HEK293 (cell line): ENCODE measurements around the gene SYPL2.

Experiments
- CTCF ChIA-PET: fragments of 350-600 bp; formaldehyde crosslinking; extraction: SDS; loops from one replicate; lab custom pipeline; 2021; ENCODE audit warnings: antibody characterized with exemption; lab: Yijun Ruan, JAX
- POLR2A ChIA-PET: fragments of 300-600 bp; formaldehyde crosslinking; extraction: SDS; loops from one replicate; lab custom pipeline; 2020; ENCODE audit warnings: antibody characterized with exemption, inconsistent platforms; lab: Yijun Ruan, JAX
- H3K27ac ChIP-seq: fragments of 200-500 bp; sonication (Bioruptor generic); 2 replicates; pipeline ENCODE4 v1.5.1; 2014; ENCODE audit warnings: low read depth, low read length, control low read depth, inconsistent platforms; ENCODE audit errors: extremely low read depth
- H3K36me3 ChIP-seq, 2 experiments: fragments of 200-500 bp in 1 of 2; sonication (Bioruptor generic) in 1 of 2; 1 replicate in 1 of 2; 2 replicates in 1 of 2; pipeline ENCODE4 v1.5.1; 2014 to 2017; ENCODE audit warnings: inconsistent platforms in 2 of 2, low read length in 2 of 2; ENCODE audit not compliant: control insufficient read depth in 2 of 2, insufficient read depth in 1 of 2
- H3K4me1 ChIP-seq: fragments of 200-500 bp; sonication (Bioruptor generic); 2 replicates; pipeline ENCODE4 v1.5.1; 2014; ENCODE audit warnings: mild to moderate bottlenecking, low read length, inconsistent platforms; ENCODE audit not compliant: control insufficient read depth, insufficient read depth
- H3K4me3 ChIP-seq: 2 replicates; pipeline ENCODE4 v1.5.1; 2011; ENCODE audit warnings: low read depth, mild to moderate bottlenecking, control low read depth, low read length, moderate library complexity
- H3K9me3 ChIP-seq: fragments of 200-500 bp; sonication (Bioruptor generic); 2 replicates; pipeline ENCODE4 v1.5.1; 2014; ENCODE audit warnings: low read depth, low read length, inconsistent platforms; ENCODE audit not compliant: control insufficient read depth, insufficient read depth
- CTCF ChIP-seq: fragments of 450-650 bp; formaldehyde crosslinking; IDR thresholded peaks from 2 replicates; pipeline ENCODE4 v1.5.1; 2016; ENCODE audit warnings: missing biosample characterization, missing genetic modification characterization
- EGR2 ChIP-seq: fragments of 450-650 bp; formaldehyde crosslinking; IDR thresholded peaks from 2 replicates; pipeline ENCODE4 v1.5.1; 2016; ENCODE audit warnings: low read depth, missing biosample characterization, missing genetic modification characterization
- FEZF1 ChIP-seq: fragments of 450-650 bp; formaldehyde crosslinking; IDR thresholded peaks from 2 replicates; pipeline ENCODE4 v1.5.1; 2016; ENCODE audit warnings: missing biosample characterization, missing genetic modification characterization
- KLF8 ChIP-seq: fragments of 450-650 bp; formaldehyde crosslinking; IDR thresholded peaks from 2 replicates; pipeline ENCODE4 v1.5.1; 2016; ENCODE audit warnings: missing biosample characterization, missing genetic modification characterization
- RBAK ChIP-seq: fragments of 450-650 bp; formaldehyde crosslinking; IDR thresholded peaks from 2 replicates; pipeline ENCODE4 v1.5.1; 2016; ENCODE audit warnings: missing biosample characterization, missing genetic modification characterization
- REPIN1 ChIP-seq: fragments of 450-650 bp; formaldehyde crosslinking; IDR thresholded peaks from 2 replicates; pipeline ENCODE4 v1.5.1; 2017; ENCODE audit warnings: missing biosample characterization, missing genetic modification characterization, low read depth
- ZEB2 ChIP-seq: fragments of 450-650 bp; formaldehyde crosslinking; IDR thresholded peaks from 2 replicates; pipeline ENCODE4 v1.5.1; 2016; ENCODE audit warnings: missing biosample characterization, missing genetic modification characterization
- ZFP37 ChIP-seq: fragments of 450-650 bp; formaldehyde crosslinking; IDR thresholded peaks from 2 replicates; pipeline ENCODE4 v1.5.1; 2016; ENCODE audit warnings: missing biosample characterization, missing genetic modification characterization
- ZFP41 ChIP-seq: fragments of 450-650 bp; formaldehyde crosslinking; IDR thresholded peaks from 2 replicates; pipeline ENCODE4 v1.5.1; 2016; ENCODE audit warnings: missing biosample characterization, missing genetic modification characterization, borderline replicate concordance
- ZNF10 ChIP-seq: fragments of 450-650 bp; formaldehyde crosslinking; IDR thresholded peaks from 2 replicates; pipeline ENCODE4 v1.5.1; 2017; ENCODE audit warnings: missing biosample characterization, missing genetic modification characterization
- ZNF133 ChIP-seq: fragments of 450-650 bp; formaldehyde crosslinking; IDR thresholded peaks from 2 replicates; pipeline ENCODE4 v1.5.1; 2016; ENCODE audit warnings: missing biosample characterization, missing genetic modification characterization
- ZNF155 ChIP-seq: fragments of 450-650 bp; formaldehyde crosslinking; IDR thresholded peaks from 2 replicates; pipeline ENCODE4 v1.5.1; 2016; ENCODE audit warnings: missing biosample characterization, missing genetic modification characterization
- ZNF174 ChIP-seq: fragments of 450-650 bp; formaldehyde crosslinking; IDR thresholded peaks from 2 replicates; pipeline ENCODE4 v1.5.0; 2017; ENCODE audit warnings: missing biosample characterization, mild to moderate bottlenecking, missing genetic modification characterization
- ZNF221 ChIP-seq: fragments of 450-650 bp; formaldehyde crosslinking; IDR thresholded peaks from 2 replicates; pipeline ENCODE4 v1.5.1; 2017; ENCODE audit warnings: missing biosample characterization, missing genetic modification characterization, borderline replicate concordance
- ZNF26 ChIP-seq: fragments of 450-650 bp; formaldehyde crosslinking; IDR thresholded peaks from 2 replicates; pipeline ENCODE4 v1.5.1; 2016; ENCODE audit warnings: missing biosample characterization, missing genetic modification characterization
- ZNF280D ChIP-seq: fragments of 450-650 bp; formaldehyde crosslinking; IDR thresholded peaks from 2 replicates; pipeline ENCODE4 v1.5.1; 2016; ENCODE audit warnings: missing biosample characterization, missing genetic modification characterization
- ZNF335 ChIP-seq: fragments of 450-650 bp; formaldehyde crosslinking; conservative IDR thresholded peaks from 2 replicates; pipeline ENCODE4 v1.5.1; 2016; ENCODE audit warnings: missing biosample characterization, missing genetic modification characterization
- ZNF341 ChIP-seq: fragments of 450-650 bp; formaldehyde crosslinking; IDR thresholded peaks from 2 replicates; pipeline ENCODE4; 2016; ENCODE audit warnings: low read depth, missing biosample characterization, missing genetic modification characterization
- ZNF449 ChIP-seq: fragments of 450-650 bp; formaldehyde crosslinking; IDR thresholded peaks from 2 replicates; pipeline ENCODE4 v1.5.1; 2017; ENCODE audit warnings: missing biosample characterization, mild to moderate bottlenecking, missing genetic modification characterization, moderate library complexity
- ZNF558 ChIP-seq: fragments of 450-650 bp; formaldehyde crosslinking; IDR thresholded peaks from 2 replicates; pipeline ENCODE4 v1.5.1; 2016; ENCODE audit warnings: missing biosample characterization, missing genetic modification characterization
- ZNF585B ChIP-seq: fragments of 450-650 bp; formaldehyde crosslinking; IDR thresholded peaks from 2 replicates; pipeline ENCODE4 v1.5.1; 2016; ENCODE audit warnings: missing biosample characterization, missing genetic modification characterization
- ZSCAN16 ChIP-seq: fragments of 450-650 bp; formaldehyde crosslinking; IDR thresholded peaks from 2 replicates; pipeline ENCODE4 v1.5.1; 2016; ENCODE audit warnings: missing biosample characterization, missing genetic modification characterization
- ZSCAN4 ChIP-seq: fragments of 450-650 bp; formaldehyde crosslinking; IDR thresholded peaks from 2 replicates; pipeline ENCODE4 v1.5.1; 2017; ENCODE audit warnings: missing biosample characterization, missing genetic modification characterization

The SYPL2 gene

GRCh38 chr1:109499661-109500536 is 33.6 kb downstream of the SYPL2 start:
- H3K4me1 ChIP-seq: no peaks in the 10 kb centered on the region
- H3K36me3 ChIP-seq: peaks cover 0 to 51% of the 10 kb centered on the region in 2 experiments; a peak in 1 of 3 replicates
- ChIA-PET CTCF (interaction anchor here (0.6 to 36.3 kb wide), 11 partner anchors 11 to 340 kb away, joined by 3 to 1152 read pairs (median 4); partner anchors contain the start of genes AMIGO1 and GPR61), POLR2A (interaction anchor here (1.0 to 1.5 kb wide), 2 partner anchors 32 to 400 kb away, joined by 3 read pairs; no protein-coding TSS in a partner anchor)
- H3K9me3 ChIP-seq: no peaks in the 10 kb centered on the region
- H3K27ac ChIP-seq: no peak overlapping the region
- TF ChIP-seq CTCF (tag by site-specific recombination) (peak; percentile 63), ZFP37 (tag by site-specific recombination) (no peak), REPIN1 (no peak), ZNF341 (tag by site-specific recombination) (peak; percentile 65), ZNF174 (tag by site-specific recombination) (no peak), ZNF280D (tag by site-specific recombination) (no peak), FEZF1 (tag by site-specific recombination) (no peak), ZFP41 (tag by site-specific recombination) (no peak), RBAK (no peak)
- H3K4me3 ChIP-seq: no peak overlapping the region

GRCh38 chr1:109500941-109501381 is 34.6 kb downstream of the SYPL2 start:
- CTCF ChIA-PET: interaction anchor here (0.6 to 36.3 kb wide), 6 partner anchors 10 to 341 kb away, joined by 3 to 1152 read pairs (median 38); partner anchors contain the start of genes AMIGO1 and GPR61
- Histone ChIP-seq H3K36me3 (peaks cover 0 to 45% of the 10 kb centered on the region in 2 experiments; a peak in 1 of 3 replicates), H3K4me1 (no peaks in the 10 kb centered on the region), H3K27ac (no peak overlapping the region), H3K9me3 (no peaks in the 10 kb centered on the region), H3K4me3 (no peak overlapping the region)
- POLR2A ChIA-PET: no interaction called here
- no peak for TF ChIP-seq ZNF133
- no peak for TF ChIP-seq ZNF26 (tag by site-specific recombination)
- TF ChIP-seq ZNF335: no peak
- no peak for TF ChIP-seq KLF8 (tag by site-specific recombination)
- peak; percentile 72 for TF ChIP-seq ZSCAN4 (tag by site-specific recombination)
- no peak for TF ChIP-seq ZNF558
- TF ChIP-seq ZNF174 (tag by site-specific recombination): no peak
- no peak for TF ChIP-seq ZNF155
- TF ChIP-seq ZNF449 (tag by site-specific recombination): no peak
- no peak for TF ChIP-seq ZEB2 (tag by site-specific recombination)
- no peak for TF ChIP-seq ZNF221 (tag by site-specific recombination)
- no peak for TF ChIP-seq EGR2 (tag by site-specific recombination)
- TF ChIP-seq ZSCAN16 (tag by site-specific recombination): 0 out of 2 replicates have a peak, but pooled peaks have one; percentile 44
- TF ChIP-seq ZNF585B: no peak
- TF ChIP-seq ZNF10 (tag by site-specific recombination): no peak
